Right lobe of liver (tissue), 4 donors: ENCODE measurements around the gene DRD1.

Experiments used
- POLR2A ChIP-seq: fragments of 450-650 bp; IDR thresholded peaks from one replicate; pipeline ENCODE4 v1.6.1; 2017; ENCODE audit warnings: antibody characterized with exemption, mild to moderate bottlenecking
- TF ChIP-seq, protein P1 (sequence below), 4 donors: fragments of 200-600 bp in 3 of 4; fragments of 450-650 bp in 1 of 4; IDR thresholded peaks; one replicate each; pipeline versions ENCODE4 v1.5.1 to v1.8.0; 2016 to 2022; ENCODE audit warnings: antibody characterized with exemption in 4 of 4, mild to moderate bottlenecking in 2 of 4
- donor health status: DM: no; HTN: no; CAD: no.
- donor health status: DM: no; HTN: no; CAD: no.
- donor health status: DM: no; HTN: yes; CAD: no.

DNA sequence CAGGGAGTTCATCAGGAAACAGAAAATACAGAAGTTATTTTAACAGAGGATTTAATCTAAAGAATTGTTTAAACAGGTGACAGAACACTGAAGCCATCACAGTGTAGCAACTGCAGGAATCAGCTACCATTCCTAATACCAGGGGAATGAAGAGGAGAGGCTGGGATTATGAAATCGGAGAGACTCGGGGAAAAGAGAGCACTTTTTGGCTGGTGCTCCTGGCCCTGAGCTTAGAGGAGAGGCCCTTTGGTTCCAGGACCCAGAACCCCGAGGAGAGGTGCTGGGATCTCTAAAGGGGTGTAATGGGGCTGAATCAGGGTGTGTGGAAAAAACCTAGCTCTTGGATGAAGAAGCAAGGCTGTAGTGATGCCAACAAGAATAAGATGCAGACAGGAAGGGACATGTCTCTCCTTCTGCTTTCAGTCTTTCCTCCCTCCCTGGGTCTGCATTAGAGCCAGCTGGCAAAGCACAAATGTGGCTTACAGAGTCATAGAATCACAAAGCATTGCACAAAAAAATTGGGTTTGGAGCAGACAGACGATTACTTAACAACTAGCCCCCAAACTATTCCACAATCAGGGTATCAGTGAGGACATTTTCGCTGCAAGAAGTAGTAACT, 22.8 kb upstream of the DRD1 start:
- TF ChIP-seq, protein P1, sequence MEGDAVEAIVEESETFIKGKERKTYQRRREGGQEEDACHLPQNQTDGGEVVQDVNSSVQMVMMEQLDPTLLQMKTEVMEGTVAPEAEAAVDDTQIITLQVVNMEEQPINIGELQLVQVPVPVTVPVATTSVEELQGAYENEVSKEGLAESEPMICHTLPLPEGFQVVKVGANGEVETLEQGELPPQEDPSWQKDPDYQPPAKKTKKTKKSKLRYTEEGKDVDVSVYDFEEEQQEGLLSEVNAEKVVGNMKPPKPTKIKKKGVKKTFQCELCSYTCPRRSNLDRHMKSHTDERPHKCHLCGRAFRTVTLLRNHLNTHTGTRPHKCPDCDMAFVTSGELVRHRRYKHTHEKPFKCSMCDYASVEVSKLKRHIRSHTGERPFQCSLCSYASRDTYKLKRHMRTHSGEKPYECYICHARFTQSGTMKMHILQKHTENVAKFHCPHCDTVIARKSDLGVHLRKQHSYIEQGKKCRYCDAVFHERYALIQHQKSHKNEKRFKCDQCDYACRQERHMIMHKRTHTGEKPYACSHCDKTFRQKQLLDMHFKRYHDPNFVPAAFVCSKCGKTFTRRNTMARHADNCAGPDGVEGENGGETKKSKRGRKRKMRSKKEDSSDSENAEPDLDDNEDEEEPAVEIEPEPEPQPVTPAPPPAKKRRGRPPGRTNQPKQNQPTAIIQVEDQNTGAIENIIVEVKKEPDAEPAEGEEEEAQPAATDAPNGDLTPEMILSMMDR (IDR thresholded peaks at IDR 0.05), result no peak
- TF ChIP-seq POLR2A, result no peak
